Activated B cell treated with CpG ODN at 0.5 μM for 24 hours (primary cell): ENCODE data around the gene DUS4L. TPM values are rescaled to one million over a fixed set of nuclear protein-coding genes. Genes with fewer than 3 reads are reported as not detected.

Source experiments
- ATAC-seq: fragments of 200-7000 bp; cut with Tn5 transposase; one replicate; pipeline ENCODE4 v1.10.0; 2021; ENCODE audit warnings: low read depth, mild to moderate bottlenecking, moderate library complexity
- CTCF ChIA-PET: fragments of 350-600 bp; sonication (Branson Sonifier 250); formaldehyde crosslinking; loops from one replicate; lab custom pipeline; 2021; ENCODE audit warnings: antibody characterized with exemption; lab: Charles Lee
- POLR2A ChIA-PET: fragments of 350-600 bp; sonication (Branson Sonifier 250); formaldehyde crosslinking; loops from one replicate; lab custom pipeline; 2021; ENCODE audit warnings: antibody characterized with exemption; lab: Charles Lee
- DNase-seq: peaks from one replicate; pipeline ENCODE4 v3.0.0; 2022
- H3K27ac Mint-ChIP-seq: one replicate; pipeline ENCODE4 v1.8.0; 2020; ENCODE audit warnings: mixed read lengths
- H3K27me3 Mint-ChIP-seq: one replicate; pipeline ENCODE4 v1.8.0; 2021; ENCODE audit warnings: mixed read lengths
- H3K36me3 Mint-ChIP-seq: one replicate; pipeline ENCODE4 v1.8.0; 2021; ENCODE audit warnings: low read depth, mixed read lengths
- H3K4me1 Mint-ChIP-seq: one replicate; pipeline ENCODE4 v1.8.0; 2021; ENCODE audit warnings: mixed read lengths
- H3K4me3 Mint-ChIP-seq: one replicate; pipeline ENCODE4 v1.8.0; 2020; ENCODE audit warnings: mild to moderate bottlenecking, mixed read lengths
- H3K9me3 Mint-ChIP-seq: one replicate; pipeline ENCODE4 v1.8.0; 2020; ENCODE audit warnings: mixed read lengths
- intact Hi-C: fragments of 100-400 bp; cut with micrococcal nuclease; formaldehyde crosslinking; loops from one replicate; pipeline ENCODE4 v1.15.1; 2024
- total RNA-seq: library from RNA; stranded (reverse); gene quantifications from 2 replicates; pipeline ENCODE4 v1.2.3, GENCODE V29; 2022
- TF ChIP-seq, protein P1 (sequence below): fragments of 200-600 bp; IDR thresholded peaks from one replicate; pipeline ENCODE4 v1.8.0; 2022; ENCODE audit warnings: antibody characterized with exemption, mild to moderate bottlenecking

Gene DUS4L
- total RNA-seq, 1 donor from 2014 or later: 14.6 TPM

DNA sequence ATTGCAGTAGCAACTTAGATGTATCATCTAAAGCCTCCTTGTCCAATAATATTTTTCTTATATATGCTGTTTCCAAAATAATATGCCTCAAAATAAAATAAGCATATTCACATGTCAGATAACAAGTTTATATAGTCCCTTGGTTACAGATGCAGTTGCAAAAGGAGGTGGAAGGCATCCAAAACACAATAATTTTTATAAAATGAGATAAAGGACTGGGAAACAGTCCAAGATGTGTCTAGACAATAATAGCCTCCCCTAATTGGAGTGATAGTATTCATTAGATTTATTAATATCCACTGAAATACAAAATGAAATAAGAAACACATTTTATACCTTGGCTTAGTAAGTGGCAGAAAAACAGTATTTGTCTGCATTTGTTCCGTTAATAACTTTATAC is 46.6 kb downstream of the DUS4L start:
- Mint-ChIP-seq H3K9me3 (no peaks in the 10 kb centered on the region), H3K27me3 (no peaks in the 10 kb centered on the region), H3K27ac (no peak overlapping the region), H3K36me3 (peaks cover 34% of the 10 kb centered on the region), H3K4me3 (no peak overlapping the region), H3K4me1 (no peaks in the 10 kb centered on the region)
- TF ChIP-seq, protein P1, sequence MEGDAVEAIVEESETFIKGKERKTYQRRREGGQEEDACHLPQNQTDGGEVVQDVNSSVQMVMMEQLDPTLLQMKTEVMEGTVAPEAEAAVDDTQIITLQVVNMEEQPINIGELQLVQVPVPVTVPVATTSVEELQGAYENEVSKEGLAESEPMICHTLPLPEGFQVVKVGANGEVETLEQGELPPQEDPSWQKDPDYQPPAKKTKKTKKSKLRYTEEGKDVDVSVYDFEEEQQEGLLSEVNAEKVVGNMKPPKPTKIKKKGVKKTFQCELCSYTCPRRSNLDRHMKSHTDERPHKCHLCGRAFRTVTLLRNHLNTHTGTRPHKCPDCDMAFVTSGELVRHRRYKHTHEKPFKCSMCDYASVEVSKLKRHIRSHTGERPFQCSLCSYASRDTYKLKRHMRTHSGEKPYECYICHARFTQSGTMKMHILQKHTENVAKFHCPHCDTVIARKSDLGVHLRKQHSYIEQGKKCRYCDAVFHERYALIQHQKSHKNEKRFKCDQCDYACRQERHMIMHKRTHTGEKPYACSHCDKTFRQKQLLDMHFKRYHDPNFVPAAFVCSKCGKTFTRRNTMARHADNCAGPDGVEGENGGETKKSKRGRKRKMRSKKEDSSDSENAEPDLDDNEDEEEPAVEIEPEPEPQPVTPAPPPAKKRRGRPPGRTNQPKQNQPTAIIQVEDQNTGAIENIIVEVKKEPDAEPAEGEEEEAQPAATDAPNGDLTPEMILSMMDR: no peak
- CTCF ChIA-PET: no interaction called here
- ATAC-seq (no peak), DNase-seq (no peak)
- POLR2A ChIA-PET: no interaction called here
- intact Hi-C loops: no loop called here

DNA sequence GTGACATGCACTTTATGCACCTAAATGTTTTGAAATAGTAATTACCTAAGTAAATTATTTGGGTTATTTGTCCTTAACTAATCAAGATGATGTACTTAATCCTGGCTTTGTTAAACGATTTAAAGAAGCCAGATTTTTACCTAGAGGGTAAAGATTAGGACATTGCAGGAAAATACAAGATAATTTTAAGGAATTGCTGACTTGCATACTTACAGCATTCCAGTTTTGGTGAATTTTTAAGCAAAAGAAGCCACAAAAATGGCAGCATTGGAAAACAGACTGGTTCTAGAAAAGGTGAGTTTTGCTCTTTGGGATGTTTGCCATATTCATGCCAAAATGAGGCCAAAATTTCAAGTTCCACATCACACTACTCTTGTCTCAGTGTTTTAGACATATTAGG is 49.7 kb downstream of the DUS4L start:
- Mint-ChIP-seq H3K27me3 (no peaks in the 10 kb centered on the region), H3K4me3 (no peak overlapping the region), H3K36me3 (peaks cover 43% of the 10 kb centered on the region), H3K9me3 (no peaks in the 10 kb centered on the region), H3K27ac (no peak overlapping the region), H3K4me1 (no peaks in the 10 kb centered on the region)
- CTCF ChIA-PET: no interaction called here
- ATAC-seq: no peak
- TF ChIP-seq, protein P1: no peak
- DNase-seq: no peak
- intact Hi-C loops: no loop called here
- POLR2A ChIA-PET: no interaction called here

DNA sequence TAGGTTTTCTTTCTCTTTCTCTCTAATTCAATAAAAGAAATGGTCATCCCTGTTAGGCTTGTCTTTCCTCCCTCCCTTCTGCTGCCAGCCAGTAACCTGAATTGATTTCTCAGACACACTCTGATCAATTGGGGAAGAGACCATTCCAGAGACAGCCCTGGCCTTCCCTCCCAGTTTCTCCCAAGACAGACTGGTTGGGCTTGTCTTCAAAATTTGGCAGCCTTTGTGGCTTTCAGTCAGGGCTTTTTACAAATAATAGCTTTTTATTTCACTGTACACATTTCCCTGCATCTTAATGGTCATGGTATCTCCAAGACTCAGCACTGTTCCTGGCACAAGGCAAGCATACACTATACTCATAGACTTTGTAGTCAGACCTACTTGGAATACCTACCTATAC is 50.2 kb downstream of the DUS4L start:
- Mint-ChIP-seq H3K27me3 (no peaks in the 10 kb centered on the region), H3K4me1 (no peaks in the 10 kb centered on the region), H3K4me3 (no peak overlapping the region), H3K36me3 (peaks cover 39% of the 10 kb centered on the region), H3K27ac (no peak overlapping the region), H3K9me3 (no peaks in the 10 kb centered on the region)
- intact Hi-C loops: no loop called here
- DNase-seq (no peak), ATAC-seq (no peak)
- POLR2A ChIA-PET: no interaction called here
- TF ChIP-seq, protein P1: no peak
- CTCF ChIA-PET: no interaction called here

DNA sequence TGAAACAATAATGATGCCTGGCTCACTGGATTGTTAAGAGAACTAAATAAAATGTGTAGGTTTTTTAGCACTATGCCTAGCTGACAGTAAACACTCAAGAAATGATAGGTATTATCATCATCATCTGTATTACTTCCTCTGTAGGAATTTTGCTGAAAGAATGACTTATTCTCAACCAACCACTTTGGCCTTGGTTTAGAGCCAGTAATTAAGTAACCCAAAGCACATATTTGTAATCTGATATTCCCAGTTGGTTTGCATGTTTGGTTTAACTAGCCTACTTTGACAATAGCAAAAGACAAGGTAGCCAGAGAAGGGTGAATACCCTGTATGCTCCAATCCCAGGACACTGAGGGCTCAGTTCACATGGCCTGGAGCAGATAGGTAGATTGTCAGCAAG is 50.7 kb downstream of the DUS4L start:
- DNase-seq (no peak), ATAC-seq (no peak)
- TF ChIP-seq, protein P1: no peak
- no peaks in the 10 kb centered on the region for H3K9me3 Mint-ChIP-seq
- H3K4me1 Mint-ChIP-seq: no peaks in the 10 kb centered on the region
- H3K27ac Mint-ChIP-seq: no peak overlapping the region
- CTCF ChIA-PET: no interaction called here
- peaks cover 37% of the 10 kb centered on the region for H3K36me3 Mint-ChIP-seq
- H3K27me3 Mint-ChIP-seq: no peaks in the 10 kb centered on the region
- POLR2A ChIA-PET: no interaction called here
- no peak overlapping the region for H3K4me3 Mint-ChIP-seq
- intact Hi-C loops: no loop called here

DNA sequence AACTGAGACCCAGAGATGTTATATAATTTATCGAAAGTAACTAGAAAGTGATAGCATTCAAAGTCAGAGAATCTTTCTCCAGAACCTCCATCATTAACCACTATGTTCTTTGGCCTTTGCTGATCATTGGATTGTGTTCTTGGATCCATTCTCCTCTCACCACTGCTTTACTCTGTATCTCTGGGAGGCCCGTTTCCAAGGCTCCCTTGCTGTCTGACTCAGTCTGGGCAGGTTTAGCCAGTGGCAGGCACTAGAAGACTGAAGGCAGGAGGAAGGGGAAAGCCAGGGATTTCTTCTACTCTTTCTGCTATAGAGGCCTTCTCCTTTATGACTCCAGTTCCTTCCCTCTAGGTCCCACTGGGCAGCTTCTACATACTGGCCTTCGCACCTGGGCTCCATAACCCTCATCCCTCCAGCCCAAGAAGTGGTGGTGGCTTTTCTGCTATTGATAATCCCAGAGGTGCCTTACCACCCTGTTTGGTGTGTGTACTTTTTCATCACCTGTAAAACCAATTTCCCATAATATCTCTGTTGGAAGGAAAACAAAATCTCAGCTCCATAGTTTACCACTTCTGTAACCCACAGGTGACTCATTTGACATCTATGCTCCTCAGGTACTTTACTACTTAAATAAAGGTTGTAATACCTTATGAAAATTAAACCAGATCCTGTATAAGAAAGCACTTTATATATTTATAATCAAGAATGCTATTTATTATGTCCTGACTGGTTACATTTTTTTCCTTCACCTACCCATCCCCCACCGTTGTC is 52.3 kb downstream of the DUS4L start:
- ChIA-PET POLR2A (no interaction called here), CTCF (no interaction called here)
- H3K9me3 Mint-ChIP-seq: no peaks in the 10 kb centered on the region
- H3K36me3 Mint-ChIP-seq: peaks cover 40% of the 10 kb centered on the region
- H3K4me3 Mint-ChIP-seq: no peak overlapping the region
- intact Hi-C loops: no loop called here
- ATAC-seq (no peak), DNase-seq (no peak)
- H3K4me1 Mint-ChIP-seq: no peaks in the 10 kb centered on the region
- H3K27me3 Mint-ChIP-seq: no peaks in the 10 kb centered on the region
- H3K27ac Mint-ChIP-seq: no peak overlapping the region
- TF ChIP-seq, protein P1: no peak
